H1 (cell line): ENCODE results near the gene CAT. TPM values are rescaled to one million over a fixed set of nuclear protein-coding genes. Genes with fewer than 3 reads are reported as not detected.

Experiments
- CBX8 ChIP-seq: fragments of 300-800, 300-1000 bp; sonication (generic); IDR thresholded peaks from 2 replicates; pipeline ENCODE4 v1.7.1; 2016; ENCODE audit warnings: low read depth, low read length, borderline replicate concordance
- CHD1 ChIP-seq: IDR thresholded peaks from 2 replicates; pipeline ENCODE4 v1.6.1; 2012; ENCODE audit warnings: low read depth, low read length, improper control_type of control experiment
- CTBP2 ChIP-seq: IDR thresholded peaks from 2 replicates; pipeline ENCODE4 v1.7.0; 2011; ENCODE audit warnings: borderline replicate concordance, mild to moderate bottlenecking, moderate library complexity, mixed read lengths, low read length; ENCODE audit not compliant: insufficient read depth, insufficient read length
- PHF8 ChIP-seq: fragments of 200-600 bp; sonication (generic); conservative IDR thresholded peaks from 2 replicates; pipeline ENCODE4 v1.7.1; 2012; ENCODE audit warnings: low read depth, mild to moderate bottlenecking, inconsistent platforms, low read length, moderate library complexity
- POLR2A ChIP-seq, 2 experiments: IDR thresholded peaks; 1 replicate in 1 of 2; 2 replicates in 1 of 2; pipeline ENCODE4 v1.6.1; 2011; ENCODE audit warnings: low read depth in 2 of 2, low read length in 2 of 2, mild to moderate bottlenecking in 2 of 2; ENCODE audit errors: control extremely low read depth in 1 of 2
- RNF2 ChIP-seq: fragments of 200-900, 300-1000 bp; sonication (generic); IDR thresholded peaks from 2 replicates; pipeline ENCODE4 v1.7.1; 2016; ENCODE audit warnings: borderline replicate concordance, low read depth, mild to moderate bottlenecking, antibody characterized with exemption, low read length; ENCODE audit not compliant: poor library complexity, severe bottlenecking; ENCODE audit errors: missing control alignments
- SIX5 ChIP-seq: IDR thresholded peaks from 2 replicates; pipeline ENCODE4 v1.6.1; 2011; ENCODE audit warnings: mild to moderate bottlenecking, low read depth, low read length
- SRF ChIP-seq: IDR thresholded peaks from 2 replicates; pipeline ENCODE4 v1.6.1; 2011; ENCODE audit warnings: mild to moderate bottlenecking, low read depth, low read length, moderate library complexity
- TAF1 ChIP-seq: IDR thresholded peaks from 2 replicates; pipeline ENCODE4 v1.6.1; 2011; ENCODE audit warnings: mild to moderate bottlenecking, low read depth, low read length
- polyA plus RNA-seq, 7 experiments: library from polyadenylated mRNA; depleted of rRNA in 3 of 7; stranded (reverse) in 5 of 7; unstranded in 2 of 7; fragments of >200 nt in 5 of 7; fragments of 200-250 nt in 2 of 7; gene quantifications; 1 replicate in 5 of 7; 2 replicates in 1 of 7; 4 replicates in 1 of 7; pipeline versions ENCODE4 v1.2.1 to v1.2.3, GENCODE V29; 2011 to 2013; ENCODE audit warnings: missing spikeins in 2 of 7, mixed read lengths in 2 of 7
- total RNA-seq: library from RNA; stranded (reverse); fragmentation: NEBNext Ultra II Directional; extraction: Animal tissue kit (Norgen Biotek cat#: 25700); gene quantifications from 2 replicates; pipeline ENCODE4 v1.2.1, GENCODE V29; 2021
- TF ChIP-seq, protein P1 (sequence below): fragments of 300-600 bp; sonication (generic); IDR thresholded peaks from 2 replicates; pipeline ENCODE4 v1.7.1; 2012; ENCODE audit warnings: low read length, moderate library complexity, mild to moderate bottlenecking, inconsistent platforms; ENCODE audit not compliant: insufficient replicate concordance

Gene CAT
- total and polyA plus RNA-seq, 2 of the 8 experiments (the other 6 are each of a cell fraction or from before 2014, with no cell fraction given): 9.6 to 15.0 TPM

DNA sequence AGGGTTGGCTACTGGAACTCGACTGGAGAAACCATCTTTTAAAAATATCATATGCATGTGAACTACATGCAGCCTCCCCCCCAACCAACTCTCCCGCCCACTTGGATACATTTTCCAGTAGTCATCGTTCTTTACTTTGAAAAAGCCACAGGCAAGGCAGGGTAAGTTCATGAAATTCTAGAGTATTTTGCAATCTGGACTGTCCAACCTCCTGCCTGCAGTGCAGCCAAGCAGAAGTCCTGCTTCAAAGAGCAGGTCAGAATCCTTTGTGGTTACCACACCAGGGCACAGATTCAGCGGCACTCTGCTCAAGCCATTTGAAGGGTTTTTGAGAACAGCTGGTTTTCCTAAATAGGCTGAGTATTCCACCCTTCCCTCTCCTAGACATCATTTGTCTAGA lies 62.8 kb downstream of the CAT start (continued):
- TF ChIP-seq, protein P1, sequence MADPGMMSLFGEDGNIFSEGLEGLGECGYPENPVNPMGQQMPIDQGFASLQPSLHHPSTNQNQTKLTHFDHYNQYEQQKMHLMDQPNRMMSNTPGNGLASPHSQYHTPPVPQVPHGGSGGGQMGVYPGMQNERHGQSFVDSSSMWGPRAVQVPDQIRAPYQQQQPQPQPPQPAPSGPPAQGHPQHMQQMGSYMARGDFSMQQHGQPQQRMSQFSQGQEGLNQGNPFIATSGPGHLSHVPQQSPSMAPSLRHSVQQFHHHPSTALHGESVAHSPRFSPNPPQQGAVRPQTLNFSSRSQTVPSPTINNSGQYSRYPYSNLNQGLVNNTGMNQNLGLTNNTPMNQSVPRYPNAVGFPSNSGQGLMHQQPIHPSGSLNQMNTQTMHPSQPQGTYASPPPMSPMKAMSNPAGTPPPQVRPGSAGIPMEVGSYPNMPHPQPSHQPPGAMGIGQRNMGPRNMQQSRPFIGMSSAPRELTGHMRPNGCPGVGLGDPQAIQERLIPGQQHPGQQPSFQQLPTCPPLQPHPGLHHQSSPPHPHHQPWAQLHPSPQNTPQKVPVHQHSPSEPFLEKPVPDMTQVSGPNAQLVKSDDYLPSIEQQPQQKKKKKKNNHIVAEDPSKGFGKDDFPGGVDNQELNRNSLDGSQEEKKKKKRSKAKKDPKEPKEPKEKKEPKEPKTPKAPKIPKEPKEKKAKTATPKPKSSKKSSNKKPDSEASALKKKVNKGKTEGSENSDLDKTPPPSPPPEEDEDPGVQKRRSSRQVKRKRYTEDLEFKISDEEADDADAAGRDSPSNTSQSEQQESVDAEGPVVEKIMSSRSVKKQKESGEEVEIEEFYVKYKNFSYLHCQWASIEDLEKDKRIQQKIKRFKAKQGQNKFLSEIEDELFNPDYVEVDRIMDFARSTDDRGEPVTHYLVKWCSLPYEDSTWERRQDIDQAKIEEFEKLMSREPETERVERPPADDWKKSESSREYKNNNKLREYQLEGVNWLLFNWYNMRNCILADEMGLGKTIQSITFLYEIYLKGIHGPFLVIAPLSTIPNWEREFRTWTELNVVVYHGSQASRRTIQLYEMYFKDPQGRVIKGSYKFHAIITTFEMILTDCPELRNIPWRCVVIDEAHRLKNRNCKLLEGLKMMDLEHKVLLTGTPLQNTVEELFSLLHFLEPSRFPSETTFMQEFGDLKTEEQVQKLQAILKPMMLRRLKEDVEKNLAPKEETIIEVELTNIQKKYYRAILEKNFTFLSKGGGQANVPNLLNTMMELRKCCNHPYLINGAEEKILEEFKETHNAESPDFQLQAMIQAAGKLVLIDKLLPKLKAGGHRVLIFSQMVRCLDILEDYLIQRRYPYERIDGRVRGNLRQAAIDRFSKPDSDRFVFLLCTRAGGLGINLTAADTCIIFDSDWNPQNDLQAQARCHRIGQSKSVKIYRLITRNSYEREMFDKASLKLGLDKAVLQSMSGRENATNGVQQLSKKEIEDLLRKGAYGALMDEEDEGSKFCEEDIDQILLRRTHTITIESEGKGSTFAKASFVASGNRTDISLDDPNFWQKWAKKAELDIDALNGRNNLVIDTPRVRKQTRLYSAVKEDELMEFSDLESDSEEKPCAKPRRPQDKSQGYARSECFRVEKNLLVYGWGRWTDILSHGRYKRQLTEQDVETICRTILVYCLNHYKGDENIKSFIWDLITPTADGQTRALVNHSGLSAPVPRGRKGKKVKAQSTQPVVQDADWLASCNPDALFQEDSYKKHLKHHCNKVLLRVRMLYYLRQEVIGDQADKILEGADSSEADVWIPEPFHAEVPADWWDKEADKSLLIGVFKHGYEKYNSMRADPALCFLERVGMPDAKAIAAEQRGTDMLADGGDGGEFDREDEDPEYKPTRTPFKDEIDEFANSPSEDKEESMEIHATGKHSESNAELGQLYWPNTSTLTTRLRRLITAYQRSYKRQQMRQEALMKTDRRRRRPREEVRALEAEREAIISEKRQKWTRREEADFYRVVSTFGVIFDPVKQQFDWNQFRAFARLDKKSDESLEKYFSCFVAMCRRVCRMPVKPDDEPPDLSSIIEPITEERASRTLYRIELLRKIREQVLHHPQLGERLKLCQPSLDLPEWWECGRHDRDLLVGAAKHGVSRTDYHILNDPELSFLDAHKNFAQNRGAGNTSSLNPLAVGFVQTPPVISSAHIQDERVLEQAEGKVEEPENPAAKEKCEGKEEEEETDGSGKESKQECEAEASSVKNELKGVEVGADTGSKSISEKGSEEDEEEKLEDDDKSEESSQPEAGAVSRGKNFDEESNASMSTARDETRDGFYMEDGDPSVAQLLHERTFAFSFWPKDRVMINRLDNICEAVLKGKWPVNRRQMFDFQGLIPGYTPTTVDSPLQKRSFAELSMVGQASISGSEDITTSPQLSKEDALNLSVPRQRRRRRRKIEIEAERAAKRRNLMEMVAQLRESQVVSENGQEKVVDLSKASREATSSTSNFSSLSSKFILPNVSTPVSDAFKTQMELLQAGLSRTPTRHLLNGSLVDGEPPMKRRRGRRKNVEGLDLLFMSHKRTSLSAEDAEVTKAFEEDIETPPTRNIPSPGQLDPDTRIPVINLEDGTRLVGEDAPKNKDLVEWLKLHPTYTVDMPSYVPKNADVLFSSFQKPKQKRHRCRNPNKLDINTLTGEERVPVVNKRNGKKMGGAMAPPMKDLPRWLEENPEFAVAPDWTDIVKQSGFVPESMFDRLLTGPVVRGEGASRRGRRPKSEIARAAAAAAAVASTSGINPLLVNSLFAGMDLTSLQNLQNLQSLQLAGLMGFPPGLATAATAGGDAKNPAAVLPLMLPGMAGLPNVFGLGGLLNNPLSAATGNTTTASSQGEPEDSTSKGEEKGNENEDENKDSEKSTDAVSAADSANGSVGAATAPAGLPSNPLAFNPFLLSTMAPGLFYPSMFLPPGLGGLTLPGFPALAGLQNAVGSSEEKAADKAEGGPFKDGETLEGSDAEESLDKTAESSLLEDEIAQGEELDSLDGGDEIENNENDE: no peak
- TF ChIP-seq CTBP2: no peak
- no peak for TF ChIP-seq TAF1
- no peak for TF ChIP-seq PHF8
- no peak for TF ChIP-seq POLR2A (IDR thresholded peaks at IDR 0.05; ENCODE audit: control extremely low read depth in 1 of 2, low read depth in 2 of 2, low read length in 2 of 2)
- TF ChIP-seq SIX5: no peak
- no peak for TF ChIP-seq CHD1
- TF ChIP-seq CBX8: no peak
- TF ChIP-seq RNF2: no peak
- no peak for TF ChIP-seq SRF
